Panc1 (cell line): ENCODE measurements around the gene ACP7. TPM values are rescaled to one million over a fixed set of nuclear protein-coding genes. Genes with fewer than 3 reads are reported as not detected.

ENCODE experiments used
- ATAC-seq: fragments of 200-7000 bp; cut with Tn5 transposase; 2 replicates; pipeline ENCODE4 v1.9.1; 2020; ENCODE audit warnings: mild to moderate bottlenecking, moderate library complexity
- BruUV-seq: library from RNA; stranded (reverse); fragments of 400-500 nt; replicated peaks from 2 replicates; lab custom pipeline; 2021; lab: Mats Ljungman, UMichigan
- CTCF ChIA-PET: fragments of 300-600 bp; sonication (Branson Sonifier 250); formaldehyde crosslinking; loops from one replicate; lab custom pipeline; 2022; ENCODE audit warnings: antibody characterized with exemption; lab: Charles Lee
- POLR2A ChIA-PET: fragments of 300-600 bp; sonication (Branson Sonifier 250); formaldehyde crosslinking; loops from one replicate; lab custom pipeline; 2022; ENCODE audit warnings: antibody characterized with exemption; lab: Charles Lee
- DNase-seq: peaks from one replicate; pipeline ENCODE4 v3.0.0-alpha.2; 2010; ENCODE audit warnings: low read depth, low spot score
- H3K27ac ChIP-seq: 2 replicates; pipeline ENCODE4 v1.5.1; 2011; ENCODE audit warnings: mild to moderate bottlenecking, low read length, inconsistent platforms
- H3K27me3 ChIP-seq: fragments of 200-500 bp; sonication (Bioruptor generic); 2 replicates; pipeline ENCODE4 v1.6.0; 2014; ENCODE audit warnings: low read length, inconsistent platforms; ENCODE audit not compliant: control insufficient read depth, insufficient read depth
- H3K36me3 ChIP-seq: fragments of 200-500 bp; sonication (Bioruptor generic); 2 replicates; pipeline ENCODE4 v1.5.1; 2014; ENCODE audit warnings: inconsistent platforms, mild to moderate bottlenecking, low read length, moderate library complexity; ENCODE audit not compliant: control insufficient read depth, insufficient read depth
- H3K4me1 ChIP-seq: 2 replicates; pipeline ENCODE4 v1.5.1; 2011; ENCODE audit warnings: inconsistent platforms, mild to moderate bottlenecking, low read length, moderate library complexity; ENCODE audit not compliant: control insufficient read depth, insufficient read depth
- H3K4me3 ChIP-seq, 2 experiments: 2 replicates each; pipeline ENCODE4 v1.5.1; 2011 to 2012; ENCODE audit warnings: low read depth in 2 of 2, low read length in 2 of 2, mild to moderate bottlenecking in 2 of 2, inconsistent platforms in 1 of 2, moderate library complexity in 1 of 2
- H3K9me3 ChIP-seq: fragments of 200-500 bp; sonication (Bioruptor generic); 2 replicates; pipeline ENCODE4 v1.5.1; 2014; ENCODE audit warnings: low read depth, mild to moderate bottlenecking, inconsistent platforms, low read length, moderate library complexity; ENCODE audit not compliant: control insufficient read depth, insufficient read depth
- CTCF ChIP-seq: fragments of 450-650 bp; IDR thresholded peaks from 2 replicates; pipeline ENCODE4 v1.5.1; 2017; ENCODE audit warnings: mild to moderate bottlenecking
- POLR2AphosphoS5 ChIP-seq: IDR thresholded peaks from 2 replicates; pipeline ENCODE4 v1.6.1; 2012; ENCODE audit warnings: mild to moderate bottlenecking, low read depth, low read length, moderate library complexity
- REST ChIP-seq, 2 experiments: IDR thresholded peaks; 2 replicates each; pipeline ENCODE4 v1.6.1; 2011 to 2012; ENCODE audit warnings: low read depth in 2 of 2, control low read depth in 1 of 2, low read length in 1 of 2, mild to moderate bottlenecking in 1 of 2, moderate library complexity in 1 of 2; ENCODE audit not compliant: insufficient read depth in 1 of 2
- SIN3A ChIP-seq: IDR thresholded peaks from 2 replicates; pipeline ENCODE4 v1.6.1; 2012; ENCODE audit warnings: low read depth, mild to moderate bottlenecking, low read length, moderate library complexity, borderline replicate concordance; ENCODE audit not compliant: insufficient read depth
- TCF7L2 ChIP-seq: IDR thresholded peaks from 2 replicates; pipeline ENCODE4 v1.6.1; 2011; ENCODE audit warnings: mild to moderate bottlenecking, low read depth, low read length, inconsistent platforms
- in situ Hi-C: cut with HindIII; loops from 2 replicates; pipeline ENCODE4 v1.10.0; 2016; ENCODE audit warnings: low sequenced_read_pairs, low pct_unique_long_range_greater_than_20kb
- intact Hi-C: fragments of 100-400 bp; cut with micrococcal nuclease; formaldehyde crosslinking; loops from one replicate; pipeline ENCODE4 v1.10.0; 2022; ENCODE audit not compliant: unreplicated experiment
- total RNA-seq: library from RNA; stranded (reverse); gene quantifications from one replicate; pipeline ENCODE4 v1.2.1, GENCODE V29; 2021; ENCODE audit not compliant: unreplicated experiment

The ACP7 gene
- total RNA-seq, 1 experiment from 2014 or later = 10.3 TPM

- CTCF ChIA-PET = no interaction called here
- intact Hi-C loops (no loop called here), in situ Hi-C loops (no loop called here)
Measured at GRCh38 chr19:39104186-39104596, 20.0 kb downstream of the ACP7 start.

GRCh38 chr19:39106194-39106593, 22.0 kb downstream of the ACP7 start:
- TF ChIP-seq POLR2AphosphoS5 = no peak
- no peak for TF ChIP-seq SIN3A
- TF ChIP-seq TCF7L2 = no peak
- no peak for TF ChIP-seq REST (IDR thresholded peaks at IDR 0.05; ENCODE audit: insufficient read depth in 1 of 2, low read depth in 2 of 2, low read length in 1 of 2)
- TF ChIP-seq CTCF = no peak
- H3K9me3 ChIP-seq = no peaks in the 10 kb centered on the region
- ChIA-PET POLR2A (interaction anchor here (0.5 kb wide), 1 partner anchor 175 kb away, joined by 3 read pairs; the partner anchor contains the start of gene MRPS12), CTCF (no interaction called here)
- no peak for DNase-seq
- no peak overlapping the region for H3K27ac ChIP-seq
- ATAC-seq = no peak; the same call in 1 of the 2 replicates
- H3K36me3 ChIP-seq = no peaks in the 10 kb centered on the region
- BruUV-seq = no TSS peak
- peaks cover 8% of the 10 kb centered on the region for H3K4me1 ChIP-seq
- no peaks in the 10 kb centered on the region for H3K27me3 ChIP-seq
- no peak overlapping the region for H3K4me3 ChIP-seq
- intact Hi-C loops (no loop called here), in situ Hi-C loops (no loop called here)

More at GRCh38 chr19:39104186-39104596, 20.0 kb downstream of the ACP7 start:
- DNase-seq (no peak), ATAC-seq (no peak)
- POLR2A ChIA-PET = interaction anchor here (0.6 kb wide), 1 partner anchor 331 kb away, joined by 3 read pairs; the partner anchor contains the start of gene RPS16
- Histone ChIP-seq H3K27me3 (no peaks in the 10 kb centered on the region), H3K4me1 (peaks cover 8% of the 10 kb centered on the region), H3K9me3 (no peaks in the 10 kb centered on the region), H3K36me3 (no peaks in the 10 kb centered on the region), H3K4me3 (no peak overlapping the region), H3K27ac (no peak overlapping the region)
- BruUV-seq = no TSS peak
- TF ChIP-seq REST (IDR thresholded peaks at IDR 0.05; ENCODE audit: insufficient read depth in 1 of 2, low read depth in 2 of 2, low read length in 1 of 2) = no peak
- TF ChIP-seq SIN3A = no peak
- TF ChIP-seq TCF7L2 = no peak
- no peak for TF ChIP-seq CTCF
- no peak for TF ChIP-seq POLR2AphosphoS5
